ENCODE results near the gene SACM1L. TPM values are rescaled to one million over a fixed set of nuclear protein-coding genes. Genes with fewer than 3 reads are reported as not detected.

Gene SACM1L
- total RNA-seq, 1 donor from 2014 or later: 44.1 TPM

GRCh38 chr3:45781271-45781670 is 92.1 kb downstream of the SACM1L start:
- no peak for DNase-seq (ENCODE audit: low read depth, low spot score)
- Mint-ChIP-seq H3K4me1 (no peaks in the 10 kb centered on the region), H3K27me3 (ENCODE audit: low read depth) (peaks cover 6% of the 10 kb centered on the region), H3K36me3 (ENCODE audit: low read depth) (no peaks in the 10 kb centered on the region), H3K9me3 (no peaks in the 10 kb centered on the region), H3K27ac (ENCODE audit: unreplicated experiment) (no peak overlapping the region), H3K4me3 (no peak overlapping the region)
- no peak for TF ChIP-seq CTCF (conservative IDR thresholded peaks at IDR 0.05)

GRCh38 chr3:45781841-45782240 is 92.6 kb downstream of the SACM1L start:
- no peak for DNase-seq (ENCODE audit: low read depth, low spot score)
- Mint-ChIP-seq H3K4me1 (no peaks in the 10 kb centered on the region), H3K27me3 (ENCODE audit: low read depth) (peaks cover 9% of the 10 kb centered on the region), H3K27ac (ENCODE audit: unreplicated experiment) (no peak overlapping the region), H3K36me3 (ENCODE audit: low read depth) (no peaks in the 10 kb centered on the region), H3K9me3 (no peaks in the 10 kb centered on the region), H3K4me3 (no peak overlapping the region)
- TF ChIP-seq CTCF (conservative IDR thresholded peaks at IDR 0.05): no peak

GRCh38 chr3:45782381-45782780 is 93.2 kb downstream of the SACM1L start:
- Mint-ChIP-seq H3K27ac (ENCODE audit: unreplicated experiment) (no peak overlapping the region), H3K9me3 (peaks cover 3% of the 10 kb centered on the region), H3K4me3 (no peak overlapping the region), H3K4me1 (no peaks in the 10 kb centered on the region), H3K36me3 (ENCODE audit: low read depth) (no peaks in the 10 kb centered on the region), H3K27me3 (ENCODE audit: low read depth) (peaks cover 14% of the 10 kb centered on the region)
- no peak for TF ChIP-seq CTCF (conservative IDR thresholded peaks at IDR 0.05)
- no peak for DNase-seq (ENCODE audit: low read depth, low spot score)

- Mint-ChIP-seq H3K4me3 (no peak overlapping the region), H3K27ac (ENCODE audit: unreplicated experiment) (no peak overlapping the region), H3K36me3 (ENCODE audit: low read depth) (no peaks in the 10 kb centered on the region), H3K9me3 (peaks cover 4% of the 10 kb centered on the region), H3K4me1 (no peaks in the 10 kb centered on the region), H3K27me3 (ENCODE audit: low read depth) (peaks cover 21% of the 10 kb centered on the region)
- TF ChIP-seq CTCF (conservative IDR thresholded peaks at IDR 0.05): no peak
- no peak for DNase-seq (ENCODE audit: low read depth, low spot score)
Measured at GRCh38 chr3:45783667-45784066, 94.5 kb downstream of the SACM1L start.

- no peak overlapping the region for H3K27ac Mint-ChIP-seq (ENCODE audit: unreplicated experiment)
- no peak for TF ChIP-seq CTCF (conservative IDR thresholded peaks at IDR 0.05)
- no peak for DNase-seq (ENCODE audit: low read depth, low spot score)
Measured at GRCh38 chr3:45785605-45786150, 96.5 kb downstream of the SACM1L start.

More at GRCh38 chr3:45785605-45786150, 96.5 kb downstream of the SACM1L start:
- Mint-ChIP-seq H3K4me1 (no peaks in the 10 kb centered on the region), H3K9me3 (peaks cover 8% of the 10 kb centered on the region), H3K36me3 (ENCODE audit: low read depth) (peaks cover 5% of the 10 kb centered on the region), H3K27me3 (ENCODE audit: low read depth) (peaks cover 35% of the 10 kb centered on the region), H3K4me3 (no peak overlapping the region)
